ENCODE data around the gene METTL4. TPM values are rescaled to one million over a fixed set of nuclear protein-coding genes. Genes with fewer than 3 reads are reported as not detected.

The METTL4 gene
- total RNA-seq, 1 experiment from 2014 or later, result 20.1 TPM

- BruUV-seq (replicated peaks), result no TSS peak
- Mint-ChIP-seq H3K36me3 (ENCODE audit: insufficient read depth, unreplicated experiment) (no peaks in the 10 kb centered on the region), H3K4me3 (ENCODE audit: unreplicated experiment) (no peak overlapping the region), H3K27me3 (ENCODE audit: insufficient read depth, unreplicated experiment) (peaks cover 2% of the 10 kb centered on the region), H3K4me1 (ENCODE audit: low read depth, unreplicated experiment) (peaks cover 9% of the 10 kb centered on the region), H3K9me3 (ENCODE audit: unreplicated experiment) (no peaks in the 10 kb centered on the region), H3K27ac (ENCODE audit: unreplicated experiment) (no peak overlapping the region)
- intact Hi-C loops (cut with micrococcal nuclease; ENCODE audit: unreplicated experiment), result no loop called here
- ChIA-PET CTCF (no interaction called here), POLR2A (no interaction called here)
- H3K27me3 ChIP-seq (replicated peaks; ENCODE audit: control insufficient read depth, insufficient read depth, low read length), result no peaks in the 10 kb centered on the region
- no peaks in the 10 kb centered on the region for H3K9me3 ChIP-seq
- DNase-seq, result no peak
- no peaks in the 10 kb centered on the region for H3K4me1 ChIP-seq
- no peaks in the 10 kb centered on the region for H3K36me3 ChIP-seq (ENCODE audit: control insufficient read depth, insufficient read depth, low read length)
- no peak for TF ChIP-seq CTCF (IDR thresholded peaks at IDR 0.05; ENCODE audit: insufficient read depth in 1 of 2, low read depth in 1 of 2, low read length in 1 of 2, severe bottlenecking in 1 of 2, unreplicated experiment in 1 of 2)
- H3K4me3 ChIP-seq (ENCODE audit: low read depth, low read length), result no peak overlapping the region
Measured at GRCh38 chr18:2511451-2511850, 59.9 kb downstream of the METTL4 start.

- Mint-ChIP-seq H3K4me3 (ENCODE audit: unreplicated experiment) (no peak overlapping the region), H3K27me3 (ENCODE audit: insufficient read depth, unreplicated experiment) (peaks cover 3% of the 10 kb centered on the region), H3K4me1 (ENCODE audit: low read depth, unreplicated experiment) (peaks cover 3% of the 10 kb centered on the region), H3K36me3 (ENCODE audit: insufficient read depth, unreplicated experiment) (no peaks in the 10 kb centered on the region), H3K27ac (ENCODE audit: unreplicated experiment) (no peak overlapping the region), H3K9me3 (ENCODE audit: unreplicated experiment) (no peaks in the 10 kb centered on the region)
- no peaks in the 10 kb centered on the region for H3K27me3 ChIP-seq (replicated peaks; ENCODE audit: control insufficient read depth, insufficient read depth, low read length)
- TF ChIP-seq CTCF (IDR thresholded peaks at IDR 0.05; ENCODE audit: insufficient read depth in 1 of 2, low read depth in 1 of 2, low read length in 1 of 2, severe bottlenecking in 1 of 2, unreplicated experiment in 1 of 2), result no peak
- POLR2A ChIA-PET, result no interaction called here
- no peaks in the 10 kb centered on the region for H3K9me3 ChIP-seq
- H3K4me1 ChIP-seq, result no peaks in the 10 kb centered on the region
- CTCF ChIA-PET, result no interaction called here
- intact Hi-C loops (cut with micrococcal nuclease; ENCODE audit: unreplicated experiment), result no loop called here
- no peak for DNase-seq
- H3K4me3 ChIP-seq (ENCODE audit: low read depth, low read length), result no peak overlapping the region
- no TSS peak for BruUV-seq (replicated peaks)
- no peaks in the 10 kb centered on the region for H3K36me3 ChIP-seq (ENCODE audit: control insufficient read depth, insufficient read depth, low read length)
Measured at GRCh38 chr18:2510416-2510815, 60.9 kb downstream of the METTL4 start.

GRCh38 chr18:2508678-2509077 is 62.6 kb downstream of the METTL4 start:
- CTCF ChIA-PET, result no interaction called here
- intact Hi-C loops (cut with micrococcal nuclease; ENCODE audit: unreplicated experiment), result no loop called here
- no TSS peak for BruUV-seq (replicated peaks)

More at GRCh38 chr18:2508678-2509077, 62.6 kb downstream of the METTL4 start:
- H3K4me1 ChIP-seq, result no peaks in the 10 kb centered on the region
- H3K9me3 ChIP-seq, result no peaks in the 10 kb centered on the region
- DNase-seq, result no peak
- H3K27me3 ChIP-seq (replicated peaks; ENCODE audit: control insufficient read depth, insufficient read depth, low read length), result no peaks in the 10 kb centered on the region
- peaks cover 6% of the 10 kb centered on the region for H3K27me3 Mint-ChIP-seq (ENCODE audit: insufficient read depth, unreplicated experiment)
- no peaks in the 10 kb centered on the region for H3K9me3 Mint-ChIP-seq (ENCODE audit: unreplicated experiment)
- H3K4me3 Mint-ChIP-seq (ENCODE audit: unreplicated experiment), result no peak overlapping the region
- H3K4me1 Mint-ChIP-seq (ENCODE audit: low read depth, unreplicated experiment), result no peaks in the 10 kb centered on the region
- no peak overlapping the region for H3K27ac Mint-ChIP-seq (ENCODE audit: unreplicated experiment)
- no peak for TF ChIP-seq CTCF (IDR thresholded peaks at IDR 0.05; ENCODE audit: insufficient read depth in 1 of 2, low read depth in 1 of 2, low read length in 1 of 2, severe bottlenecking in 1 of 2, unreplicated experiment in 1 of 2)
- no peak overlapping the region for H3K4me3 ChIP-seq (ENCODE audit: low read depth, low read length)
- H3K36me3 Mint-ChIP-seq (ENCODE audit: insufficient read depth, unreplicated experiment), result no peaks in the 10 kb centered on the region
- no peaks in the 10 kb centered on the region for H3K36me3 ChIP-seq (ENCODE audit: control insufficient read depth, insufficient read depth, low read length)
- POLR2A ChIA-PET, result no interaction called here

All from Caco-2 (cell line).